NCI-H1048 (cell line): ENCODE data around the gene MATK.
"Not testable (repeated sequence)": the region's sequence is repeated elsewhere in the genome, so short reads cannot be mapped to it uniquely, and the experiment has no call there.

Experiments
- DNase-seq: peaks from one replicate; lab custom pipeline; 2025; lab: John Stamatoyannopoulos, UW

MATK gene

DNA sequence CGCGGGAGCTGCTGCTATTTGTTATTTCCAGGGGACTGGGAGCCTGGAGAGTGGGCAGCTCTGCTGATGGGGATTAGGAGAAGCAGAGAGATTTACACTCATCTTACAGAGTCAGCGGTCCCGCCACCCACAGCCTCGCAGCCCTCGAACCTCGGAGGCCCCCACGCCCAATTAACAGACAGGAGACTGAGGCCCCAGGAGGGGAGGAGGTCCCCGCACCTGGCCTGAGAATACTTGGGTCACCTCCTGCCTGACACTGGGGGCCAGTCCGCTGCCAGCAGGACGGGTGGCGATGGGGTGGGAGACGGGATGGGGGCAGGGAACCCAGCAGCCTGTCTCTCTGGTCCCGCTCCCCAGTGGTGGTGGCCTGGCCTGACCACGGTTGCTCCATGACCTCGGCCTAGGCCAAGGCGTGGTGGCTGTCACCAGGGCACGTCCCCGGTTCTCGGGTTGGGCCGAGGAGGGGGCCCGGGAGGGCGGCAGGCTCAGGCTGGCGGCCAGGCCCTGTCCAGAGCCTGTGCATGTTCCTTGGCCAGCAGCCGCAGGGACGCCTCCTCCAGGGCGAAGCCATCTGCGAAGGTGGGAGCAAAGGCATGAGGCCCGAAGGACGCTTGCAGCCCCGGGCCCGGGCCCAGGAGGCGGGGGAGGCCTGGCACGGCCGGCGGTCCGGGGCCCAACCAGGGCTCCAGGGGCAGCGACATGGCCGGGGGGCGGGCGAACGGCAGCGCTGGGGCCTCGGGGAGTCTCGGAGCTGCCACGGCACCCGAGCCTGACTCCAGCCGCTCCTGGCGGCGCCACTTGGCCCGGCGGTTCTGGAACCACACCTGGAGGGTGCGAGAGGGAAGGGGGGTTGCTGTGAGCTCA, 15.8 kb downstream of the MATK start:
- no peak for DNase-seq

DNA sequence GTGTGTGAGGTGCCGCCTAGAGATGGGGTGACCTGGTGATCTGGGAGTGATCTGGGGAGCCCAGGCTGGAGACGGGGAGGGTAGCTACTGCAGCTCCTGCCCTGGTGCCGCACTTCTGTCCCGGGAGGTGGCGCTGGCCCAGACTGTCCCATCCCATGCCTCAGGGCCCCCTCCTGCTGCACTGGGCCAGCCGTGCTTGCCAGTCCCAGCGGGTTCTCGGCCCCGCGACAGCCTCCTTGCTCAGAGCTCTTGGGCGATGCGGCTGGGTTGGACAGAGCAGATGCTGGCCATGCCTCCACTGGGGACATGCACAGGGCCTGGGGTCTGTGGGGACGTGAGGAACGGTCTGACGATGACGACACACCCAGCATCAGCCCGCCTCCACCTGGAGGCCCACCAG, 16.7 kb downstream of the MATK start:
- no peak for DNase-seq

DNA sequence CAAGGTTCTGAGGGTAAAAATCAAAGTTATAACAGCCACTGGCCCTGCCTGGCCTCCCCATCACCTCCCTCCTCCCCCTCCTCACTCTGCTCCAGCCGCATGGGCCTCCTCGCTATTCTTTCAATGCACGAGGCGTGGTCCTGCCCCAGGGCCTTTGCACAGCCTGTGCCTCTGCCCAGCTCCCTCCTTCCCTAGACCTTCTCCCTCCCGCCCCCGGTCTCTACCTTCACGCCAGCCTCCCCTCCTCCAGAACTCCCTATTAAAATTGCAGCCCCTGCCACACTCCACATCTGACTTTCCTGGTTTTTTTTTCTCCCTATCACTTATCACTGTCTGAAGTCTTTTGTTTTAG, 17.5 kb downstream of the MATK start:
- DNase-seq, result no peak

DNA sequence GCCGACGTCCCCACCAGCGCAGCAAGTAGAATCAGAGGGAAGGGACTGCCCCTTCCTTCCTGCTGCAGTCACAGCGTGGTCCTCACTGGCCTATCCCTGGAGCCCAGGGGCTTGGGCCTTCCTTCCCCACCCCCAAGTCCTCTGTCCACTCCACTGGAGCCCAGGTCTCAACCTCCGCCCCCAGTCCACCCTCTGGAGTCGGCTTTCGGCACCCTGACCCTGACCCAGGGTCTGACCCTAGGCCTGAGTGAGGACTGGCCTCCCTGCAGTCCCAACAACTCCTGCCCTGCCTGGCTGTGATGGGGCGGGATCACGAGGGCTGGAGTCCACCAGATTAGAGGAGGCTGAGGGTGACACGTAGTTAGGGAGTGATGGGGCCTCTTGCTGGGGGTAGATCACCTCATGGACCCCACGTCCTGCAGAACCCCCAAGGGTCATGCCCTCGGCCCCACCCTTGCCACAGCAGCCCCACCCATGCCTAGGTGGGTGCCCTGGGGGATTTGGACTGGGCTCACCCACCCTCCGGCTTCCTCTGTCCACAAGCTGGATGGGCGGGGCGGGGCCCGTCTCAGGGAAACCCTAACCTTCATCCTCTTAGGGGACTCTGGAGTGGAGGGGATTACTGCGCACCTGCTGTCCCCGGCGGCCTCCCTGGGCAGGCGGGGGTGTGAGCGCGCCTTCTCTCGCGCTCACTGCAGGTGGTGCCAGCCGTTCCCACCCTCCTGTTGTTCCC, 18.0 kb downstream of the MATK start:
- DNase-seq, result no peak

DNA sequence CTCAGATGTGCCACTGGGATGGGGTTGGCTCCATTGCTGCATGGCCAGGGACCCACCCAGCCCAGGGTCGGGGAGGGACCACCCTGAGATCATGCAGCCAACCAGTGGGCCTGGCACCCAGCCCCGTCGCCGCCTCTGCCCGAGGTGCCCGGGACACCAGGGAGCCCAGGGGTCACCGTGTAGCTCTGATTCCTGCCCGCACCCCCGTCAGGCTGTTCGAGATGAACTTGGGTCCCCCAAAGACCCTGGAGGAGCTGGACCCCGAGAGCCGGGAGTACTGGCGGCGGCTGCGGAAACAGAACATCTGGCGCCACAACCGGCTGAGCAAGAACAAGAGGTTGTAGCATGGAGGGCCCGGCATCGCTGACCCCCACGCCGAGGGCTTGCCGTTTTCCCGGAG, 19.1 kb downstream of the MATK start:
- DNase-seq, result no peak

DNA sequence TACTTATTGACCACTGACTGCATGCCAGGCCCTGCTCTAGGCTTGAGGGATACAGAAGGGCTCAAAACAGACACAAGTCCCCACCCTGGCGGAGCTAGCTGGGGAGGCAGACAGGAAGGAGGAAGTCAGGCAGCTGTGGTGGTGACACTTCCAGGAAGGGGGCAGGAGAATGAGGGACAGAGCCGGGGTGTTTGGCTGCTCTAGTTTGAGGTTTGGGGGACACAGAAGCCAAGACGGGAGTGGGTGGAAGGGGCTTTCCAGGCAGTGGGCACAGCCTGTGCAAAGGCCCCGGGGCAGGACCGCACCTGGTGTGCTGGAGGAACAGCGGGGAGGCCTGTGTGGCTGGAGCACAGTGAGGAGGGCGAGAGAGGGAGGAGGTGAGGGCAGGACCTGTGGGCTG, 19.7 kb downstream of the MATK start:
- no peak for DNase-seq

DNA sequence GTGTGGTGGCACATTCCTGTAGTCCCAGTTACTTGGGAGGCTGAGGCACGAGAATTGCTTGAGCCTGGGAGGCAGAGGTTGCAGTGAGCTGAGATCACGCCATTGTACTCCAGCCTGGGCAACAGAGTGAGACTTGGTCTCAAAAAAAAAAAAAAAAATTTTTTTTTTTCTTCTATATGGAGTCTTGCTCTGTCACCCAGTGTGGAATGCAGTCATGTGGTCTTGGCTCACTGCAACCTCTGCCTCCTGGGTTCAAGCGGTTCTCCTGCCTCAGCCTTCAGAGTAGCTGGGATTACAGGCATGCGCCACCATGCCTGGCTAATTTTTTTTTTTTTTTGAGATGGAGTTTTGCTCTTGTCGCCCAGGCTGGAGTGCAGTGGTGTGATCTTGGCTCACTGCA, 20.4 kb downstream of the MATK start:
- DNase-seq, result not testable (repeated sequence)

DNA sequence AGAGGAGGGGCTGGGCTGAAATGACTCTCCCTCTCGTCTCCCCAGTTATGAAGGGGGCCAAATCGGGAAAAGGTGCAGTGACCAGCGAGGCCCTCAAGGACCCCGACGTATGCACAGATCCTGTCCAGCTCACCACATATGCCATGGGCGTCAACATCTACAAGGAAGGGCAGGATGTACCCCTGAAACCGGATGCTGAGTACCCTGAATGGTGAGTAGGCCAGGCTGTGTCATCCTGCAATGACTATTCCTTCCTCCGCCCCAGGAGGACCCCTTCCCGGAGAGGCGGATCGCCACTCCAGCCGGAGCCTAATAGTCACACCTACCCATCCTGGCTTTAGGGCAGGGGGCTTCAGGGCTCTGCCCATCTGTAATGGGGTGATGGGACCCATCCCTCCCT, 21.1 kb downstream of the MATK start:
- DNase-seq, result no peak

DNA sequence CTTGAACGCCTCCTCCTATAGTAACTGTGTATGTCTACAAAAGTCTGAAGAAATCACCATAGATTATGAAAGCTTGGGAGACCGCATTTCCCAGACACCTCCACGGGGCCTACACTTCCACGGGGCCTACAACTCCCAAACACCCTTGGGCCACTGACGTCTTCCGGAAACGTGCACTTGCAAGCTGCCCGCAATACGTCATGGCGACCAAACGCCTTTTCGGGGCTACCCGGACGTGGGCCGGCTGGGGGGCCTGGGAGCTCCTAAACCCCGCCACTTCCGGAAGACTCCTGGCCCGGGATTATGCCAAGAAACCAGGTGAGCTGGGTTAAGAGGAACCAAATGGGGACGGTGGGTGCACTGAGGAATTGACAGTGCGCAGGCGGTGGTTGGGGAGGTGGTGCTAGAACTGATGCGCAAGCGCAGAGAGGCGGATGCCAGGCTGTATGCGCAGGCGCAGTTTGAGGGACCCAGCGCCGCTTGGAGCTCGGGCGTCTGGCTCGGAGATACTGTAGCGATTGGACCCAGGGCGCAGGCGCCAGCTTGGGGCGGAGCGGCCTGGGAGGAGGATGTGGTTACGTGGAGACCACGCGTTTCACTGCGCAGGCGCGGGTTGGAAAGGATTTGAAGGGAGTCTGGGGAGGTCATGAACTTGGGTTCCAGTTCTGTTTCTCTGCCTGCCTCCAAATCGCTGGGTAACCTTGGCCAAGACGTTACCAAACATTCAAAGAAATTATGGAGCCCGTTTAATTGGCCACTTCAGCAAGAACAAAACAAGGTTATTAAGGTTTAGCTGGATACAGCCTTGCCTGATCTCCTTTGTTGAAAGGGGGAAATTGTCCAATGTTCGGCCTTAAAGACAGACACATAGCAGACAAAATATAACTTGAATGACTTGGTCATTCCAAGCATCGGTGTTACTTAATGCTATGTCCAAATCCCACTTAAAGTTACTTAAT, 23.4 kb downstream of the MATK start, which contains the start of gene MRPL54:
Gene MRPL54 (plus strand): TSS at position 182 of the 959 bp plus-strand sequence. CDS start 19 bp downstream, at position 201.
- peak; percentile 95 for DNase-seq

DNA sequence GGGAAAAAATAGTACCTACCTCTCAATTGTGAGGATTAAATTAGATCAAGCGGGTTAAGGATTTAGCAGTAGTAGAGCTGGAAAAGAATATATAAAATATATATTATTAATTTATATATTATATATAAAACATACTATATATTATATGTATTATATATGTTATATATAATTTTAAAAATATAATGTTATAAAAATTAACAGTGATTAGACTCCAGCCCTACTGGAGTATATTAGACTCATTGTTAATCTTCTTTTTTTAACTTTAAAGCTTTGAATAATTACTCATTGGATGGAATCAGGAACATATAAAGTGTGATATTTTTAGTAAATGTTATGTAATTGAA, 24.1 kb downstream of the MATK start:
- DNase-seq, result no peak

DNA sequence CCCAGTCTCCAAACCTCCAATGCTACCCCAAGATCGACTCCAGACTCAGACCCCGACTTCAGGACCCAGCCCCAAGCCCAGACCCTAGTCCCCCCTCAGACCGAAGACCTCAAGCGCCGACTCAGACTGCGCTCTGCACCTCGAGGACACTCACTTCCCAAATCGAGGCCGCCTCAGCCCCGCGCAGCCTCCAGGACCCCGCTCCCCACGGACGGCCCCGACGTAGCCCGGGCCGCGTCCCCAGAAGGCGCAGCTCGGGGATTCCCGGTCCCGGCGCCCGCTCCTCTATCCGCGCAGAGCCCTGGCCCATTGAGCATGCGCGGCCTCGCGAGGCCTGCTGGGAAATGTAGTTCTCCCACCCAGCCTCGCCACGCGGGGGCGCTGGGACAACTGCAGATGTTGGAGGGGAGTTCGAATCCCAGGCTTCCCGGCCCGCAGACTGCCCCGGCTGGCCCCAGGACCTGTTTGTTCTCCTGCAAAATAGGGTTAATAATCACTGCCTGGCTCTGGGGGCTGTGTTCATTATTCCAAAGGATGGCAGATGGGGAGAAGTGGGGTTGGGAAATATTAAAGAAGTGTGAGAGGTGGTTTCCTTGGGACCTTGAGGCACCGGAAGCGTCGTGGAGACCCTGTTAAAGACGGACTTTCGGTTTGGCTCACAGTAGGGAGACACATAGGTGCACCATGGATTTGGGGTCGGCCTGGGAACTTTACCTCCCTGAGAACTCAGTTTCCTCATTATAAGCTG, 24.6 kb downstream of the MATK start, which contains the start of gene APBA3:
Gene APBA3 (minus strand): TSS at position 311 of the 748 bp plus-strand sequence. CDS start 1,428 bp downstream, outside the sequence.
- peak; percentile 62 for DNase-seq

DNA sequence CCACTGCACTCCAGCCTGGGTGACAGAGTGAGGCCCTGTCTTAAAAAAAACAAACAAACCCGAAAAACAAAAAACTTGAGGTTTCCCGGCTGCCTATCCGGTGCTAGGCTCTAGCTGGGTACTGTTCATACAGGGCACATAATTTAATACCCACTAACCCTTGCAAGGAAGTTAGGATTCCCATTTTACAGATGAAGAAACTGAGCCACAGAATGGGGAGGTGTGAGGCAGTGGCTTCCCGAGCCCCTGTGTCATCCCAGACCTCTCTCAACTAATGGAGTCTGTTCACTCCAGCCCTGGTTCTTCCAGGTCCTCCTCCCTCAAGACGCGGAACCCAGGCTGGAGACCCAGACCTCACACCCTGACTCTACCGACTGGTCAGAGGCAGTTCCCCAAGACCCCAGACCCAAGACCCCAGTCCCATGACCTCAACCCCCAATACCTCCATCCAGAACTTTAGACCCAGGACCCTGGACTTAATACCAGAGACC, 25.3 kb downstream of the MATK start:
- no peak for DNase-seq

DNA sequence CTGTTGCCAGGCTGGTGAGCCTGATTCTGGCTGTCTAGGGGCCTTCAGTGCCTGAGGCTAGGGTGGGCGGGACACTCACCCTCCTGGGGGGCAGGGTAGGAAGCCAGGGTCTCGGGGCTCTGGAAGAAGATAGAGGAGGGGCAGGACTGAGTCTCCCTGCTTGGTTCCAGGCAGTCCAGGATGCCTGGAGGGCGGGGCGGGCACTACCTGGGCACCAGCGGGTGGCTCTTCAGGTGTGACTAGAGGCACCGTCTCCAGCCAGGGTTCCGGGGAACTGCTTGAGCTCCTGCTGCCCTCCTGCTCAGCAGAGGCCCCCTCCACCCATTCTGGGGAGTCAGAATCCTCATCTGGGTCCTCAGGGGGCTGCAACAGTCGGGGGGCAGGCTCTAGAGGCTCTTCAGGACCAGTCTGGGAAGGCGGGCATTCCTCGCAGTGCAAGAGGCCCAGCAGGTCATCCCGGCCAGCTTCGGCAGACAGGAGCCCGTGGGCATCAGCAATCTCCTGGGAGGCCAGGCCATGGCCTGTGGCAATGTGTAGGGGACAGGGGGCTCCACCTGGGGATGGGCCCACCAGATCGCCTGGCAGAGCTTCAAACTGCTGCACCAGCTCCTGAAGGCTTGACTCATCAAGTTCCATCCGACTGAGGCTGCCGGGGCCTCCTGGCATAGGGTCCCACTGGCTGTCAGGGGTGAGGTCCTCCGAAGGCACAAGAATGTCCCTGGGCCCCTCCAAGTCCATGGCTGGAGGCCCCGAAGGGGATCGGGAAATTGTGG, 26.5 kb downstream of the MATK start:
- DNase-seq, result no peak

DNA sequence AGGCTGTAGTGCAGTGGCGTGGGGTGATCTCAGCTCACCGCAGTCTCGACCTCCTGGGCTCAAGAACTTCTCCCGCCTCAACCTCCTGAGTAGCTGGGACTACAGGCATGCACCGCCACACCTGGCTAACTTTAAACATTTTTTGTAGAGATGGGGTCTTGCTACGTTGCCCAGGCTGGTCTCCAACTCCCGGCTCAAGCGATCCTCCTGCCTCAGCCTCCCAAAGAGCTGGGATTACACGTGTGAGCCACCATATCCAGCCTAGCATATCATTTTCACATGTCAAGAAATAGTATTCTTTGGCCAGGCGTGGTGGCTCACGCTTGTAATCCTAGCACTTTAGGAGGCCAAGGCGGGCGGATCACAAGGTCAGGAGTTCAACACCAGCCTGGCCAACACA, 27.9 kb downstream of the MATK start:
- not testable (repeated sequence) for DNase-seq

DNA sequence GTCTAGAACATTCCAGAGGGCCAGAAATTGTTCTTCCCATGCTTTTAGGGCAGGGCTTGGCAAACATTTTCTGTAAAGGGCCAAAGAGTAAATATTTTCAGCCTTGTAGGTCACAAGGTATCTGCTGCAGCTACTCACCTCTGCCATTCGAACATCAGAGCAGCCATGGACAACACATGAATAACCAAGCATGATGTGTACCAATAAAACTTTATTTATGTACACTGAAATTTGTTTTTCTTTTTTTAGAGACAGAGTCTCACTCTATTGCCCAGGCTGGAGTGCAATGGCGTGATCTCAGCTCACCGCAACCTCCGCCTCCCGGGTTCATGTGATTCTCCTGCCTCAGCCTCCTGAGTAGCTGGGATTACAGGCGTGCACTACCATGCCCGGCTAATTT, 28.5 kb downstream of the MATK start:
- DNase-seq, result not testable (repeated sequence)

DNA sequence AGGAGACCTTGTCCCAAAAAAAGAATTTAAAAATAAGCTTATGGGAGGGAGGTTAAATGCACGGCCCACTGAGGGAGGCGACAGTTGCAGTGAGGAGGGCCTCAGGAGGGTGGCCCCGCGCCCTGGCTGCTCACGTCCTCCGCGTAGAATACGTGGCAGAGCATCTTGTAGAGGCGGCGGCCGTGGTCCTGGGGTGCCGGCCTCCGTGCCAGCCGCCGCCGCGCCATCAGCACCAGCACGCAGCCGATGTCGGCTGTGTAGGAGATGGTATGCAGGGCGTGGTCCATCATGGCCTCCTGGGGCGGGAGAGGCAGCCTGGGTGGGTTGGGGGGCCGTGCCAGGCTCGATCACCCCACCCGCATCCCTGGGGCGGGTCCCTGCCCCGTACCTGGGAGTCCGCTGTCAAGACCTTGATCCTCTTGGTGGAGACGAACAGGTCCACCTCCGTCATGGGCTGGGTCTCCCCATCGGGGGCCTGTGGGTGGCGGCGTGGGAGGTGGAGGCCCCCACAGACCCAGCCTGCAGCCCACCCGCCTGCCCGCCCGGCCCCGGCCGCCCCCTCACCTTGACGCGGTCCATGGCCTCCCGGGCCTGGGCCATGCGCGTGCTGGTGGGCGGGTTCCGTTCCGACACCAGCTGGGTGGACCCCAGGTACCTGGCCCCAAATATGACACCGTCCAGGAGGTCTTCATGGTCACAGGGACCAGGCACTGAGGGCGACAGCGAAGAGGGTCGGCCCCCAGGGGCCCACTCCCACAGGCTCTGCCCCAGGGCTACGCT, 32.4 kb downstream of the MATK start:
- no peak for DNase-seq

DNA sequence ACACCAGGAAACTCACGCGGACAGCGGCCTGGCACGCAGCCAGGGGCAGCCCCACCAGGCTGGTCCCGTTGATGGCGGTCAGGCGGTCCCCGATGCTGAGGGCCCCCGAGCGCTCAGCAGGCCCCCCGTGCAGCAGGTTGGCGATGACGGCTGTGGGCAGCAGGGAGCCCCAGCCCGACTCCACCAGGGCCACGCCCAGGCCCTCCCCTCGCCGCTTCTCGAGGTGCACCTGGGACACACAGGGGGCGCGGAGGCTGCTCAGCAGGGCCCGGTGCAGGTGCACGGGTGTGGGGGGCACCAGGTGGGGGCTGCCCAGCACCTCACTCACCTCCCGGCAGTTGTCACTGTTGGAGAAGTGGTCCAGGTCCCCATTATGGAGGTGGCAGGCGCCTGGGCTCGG, 33.7 kb downstream of the MATK start:
- DNase-seq, result no peak

DNA sequence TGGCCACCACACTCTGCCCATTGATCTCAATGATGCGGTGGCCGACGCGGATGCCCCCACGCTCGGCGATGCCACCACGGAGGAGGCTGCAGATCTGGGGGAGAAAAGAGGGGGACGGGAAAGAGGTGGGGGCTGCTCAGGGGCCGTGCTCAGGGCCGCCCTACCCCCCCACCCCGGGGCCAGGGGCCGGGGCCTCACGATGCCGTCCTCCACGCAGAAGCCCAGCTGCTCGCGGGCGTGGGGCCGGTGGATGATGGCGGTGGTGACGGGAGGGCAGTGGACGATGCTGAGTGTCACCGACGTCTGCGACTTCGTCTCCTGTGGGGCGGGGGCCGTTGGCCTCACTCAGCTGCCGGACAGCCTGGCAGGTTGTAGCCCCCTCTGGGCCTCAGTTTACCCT, 34.9 kb downstream of the MATK start:
- no peak for DNase-seq

DNA sequence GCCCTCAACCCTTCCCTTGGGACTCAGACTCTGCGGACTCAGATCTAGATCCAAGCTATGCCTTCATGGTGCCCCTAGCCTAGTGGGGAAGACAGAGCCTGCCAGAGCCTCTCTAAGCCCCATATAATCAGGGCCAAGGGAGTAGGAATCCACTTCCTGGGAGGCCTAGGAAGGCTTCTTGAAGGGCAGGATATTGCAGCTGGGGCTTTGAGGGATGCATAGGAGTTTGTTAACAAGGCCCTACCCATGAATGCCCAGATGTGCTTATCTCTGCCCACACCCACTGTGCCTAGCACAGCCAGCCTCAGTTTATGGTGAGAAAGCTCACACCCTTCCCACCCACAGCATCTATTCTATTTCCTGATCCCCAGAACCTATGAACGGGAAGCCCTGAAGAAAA, 36.0 kb downstream of the MATK start:
- DNase-seq, result no peak

DNA sequence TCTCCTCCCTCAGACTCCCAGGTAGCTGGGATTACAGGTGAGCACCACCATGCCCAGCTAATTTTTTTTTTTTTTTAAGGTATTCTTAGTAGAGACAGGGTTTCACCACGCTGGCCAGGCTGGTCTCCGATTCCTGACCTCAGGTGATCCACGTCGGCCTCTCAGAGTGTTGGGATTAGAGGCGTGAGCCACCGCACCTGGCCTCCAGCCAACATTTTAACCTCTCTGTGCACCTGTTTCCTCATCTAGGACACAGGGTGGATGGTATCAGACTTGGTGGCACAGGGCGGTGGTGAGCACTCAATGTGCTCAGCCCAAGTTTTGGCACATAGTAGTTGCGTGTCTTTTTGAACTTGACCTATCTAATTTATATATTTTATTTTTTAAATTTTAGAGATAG, 37.2 kb downstream of the MATK start:
- DNase-seq, result no peak
